Measurements from ENCODE around the gene TIPIN. TPM values are rescaled to one million over a fixed set of nuclear protein-coding genes. Genes with fewer than 3 reads are reported as not detected.
"Not testable (repeated sequence)": the region's sequence is repeated elsewhere in the genome, so short reads cannot be mapped to it uniquely, and the experiment has no call there.

TIPIN gene
- polyA plus RNA-seq, 1 experiment, result 10.4 TPM

DNA sequence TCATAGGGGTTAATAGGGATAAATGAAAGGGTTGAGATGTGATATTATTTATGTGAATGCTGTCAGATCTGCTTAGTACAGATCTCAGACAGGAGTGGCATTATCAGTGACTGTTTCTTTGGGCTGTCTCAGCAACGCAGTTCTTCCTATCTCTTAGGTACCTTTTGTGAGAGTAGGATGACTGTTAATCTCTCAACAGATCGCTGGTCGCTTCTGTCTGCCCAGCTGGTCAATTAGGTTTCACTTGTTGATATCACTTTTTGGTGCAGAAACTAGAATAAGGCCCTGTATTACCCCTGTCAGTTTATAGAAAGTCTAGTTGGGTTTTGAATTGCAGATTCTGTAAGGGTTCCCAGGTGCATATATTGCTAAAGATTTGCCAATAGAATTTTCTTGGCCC is 46.7 kb downstream of the TIPIN start:
- TF ChIP-seq CTCF (IDR thresholded peaks at IDR 0.05; ENCODE audit: low read depth, low read length), result no peak
- H3K27me3 ChIP-seq (ENCODE audit: control insufficient read depth, insufficient read depth, low read length), result no peaks in the 10 kb centered on the region
- no peak overlapping the region for H3K4me3 ChIP-seq (ENCODE audit: low read depth, low read length)
- H3K9me3 ChIP-seq (ENCODE audit: control insufficient read depth, insufficient read depth, low read length), result no peaks in the 10 kb centered on the region
- CTCF ChIA-PET, result no interaction called here
- DNase-seq (ENCODE audit: low read depth, low spot score), result no peak
- no peak overlapping the region for H3K27ac ChIP-seq (ENCODE audit: low read depth, low read length)
- POLR2A ChIA-PET, result no interaction called here

- TF ChIP-seq CTCF (IDR thresholded peaks at IDR 0.05; ENCODE audit: low read depth, low read length), result no peak
- POLR2A ChIA-PET, result no interaction called here
- CTCF ChIA-PET, result interaction anchor here (1.0 kb wide), 1 partner anchor 21 kb away, joined by 7 read pairs; no protein-coding TSS in a partner anchor
- H3K4me3 ChIP-seq (ENCODE audit: low read depth, low read length), result no peak overlapping the region
- H3K27ac ChIP-seq (ENCODE audit: low read depth, low read length), result no peak overlapping the region
- H3K9me3 ChIP-seq (ENCODE audit: control insufficient read depth, insufficient read depth, low read length), result no peaks in the 10 kb centered on the region
- no peaks in the 10 kb centered on the region for H3K27me3 ChIP-seq (ENCODE audit: control insufficient read depth, insufficient read depth, low read length)
- DNase-seq (ENCODE audit: low read depth, low spot score), result no peak
These were observed 48.0 kb downstream of the TIPIN start for GRCh38 chr15:66308531-66308930.

GRCh38 chr15:66306381-66306780 is 50.1 kb downstream of the TIPIN start:
- DNase-seq (ENCODE audit: low read depth, low spot score), result no peak
- Histone ChIP-seq H3K27ac (ENCODE audit: low read depth, low read length) (no peak overlapping the region), H3K9me3 (ENCODE audit: control insufficient read depth, insufficient read depth, low read length) (no peaks in the 10 kb centered on the region), H3K4me3 (ENCODE audit: low read depth, low read length) (no peak overlapping the region), H3K27me3 (ENCODE audit: control insufficient read depth, insufficient read depth, low read length) (no peaks in the 10 kb centered on the region)
- TF ChIP-seq CTCF (IDR thresholded peaks at IDR 0.05; ENCODE audit: low read depth, low read length), result no peak
- POLR2A ChIA-PET, result no interaction called here
- CTCF ChIA-PET, result no interaction called here

DNA sequence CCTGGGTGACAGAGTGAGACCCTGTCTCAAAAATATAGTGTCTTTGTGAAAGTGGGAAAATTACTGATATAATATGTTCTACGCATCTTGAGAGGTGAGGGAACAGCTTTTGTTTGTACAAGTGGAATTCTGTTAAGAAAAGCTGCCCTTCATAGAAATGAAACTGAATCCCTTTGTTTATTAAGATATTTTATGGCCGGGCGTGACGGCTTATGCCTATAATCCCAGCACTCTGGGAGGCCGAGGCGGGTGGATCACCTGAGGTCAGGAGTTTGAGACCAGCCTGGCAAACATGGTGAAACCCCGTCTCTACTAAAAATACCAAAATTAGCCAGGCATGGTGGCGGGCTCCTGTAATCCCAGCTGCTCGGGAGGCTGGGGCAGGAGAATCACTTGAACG is 52.1 kb downstream of the TIPIN start:
- CTCF ChIA-PET; H3K27ac ChIP-seq (ENCODE audit: low read depth, low read length): not testable (repeated sequence)
- POLR2A ChIA-PET, result interaction anchor here (0.6 kb wide), 1 partner anchor 788 kb away, joined by 3 read pairs; no protein-coding TSS in a partner anchor

GRCh38 chr15:66302489-66303278 is 53.8 kb downstream of the TIPIN start:
- TF ChIP-seq CTCF (IDR thresholded peaks at IDR 0.05; ENCODE audit: low read depth, low read length), result no peak
- no peak overlapping the region for H3K27ac ChIP-seq (ENCODE audit: low read depth, low read length)
- DNase-seq (ENCODE audit: low read depth, low spot score), result no peak
- H3K4me3 ChIP-seq (ENCODE audit: low read depth, low read length), result no peak overlapping the region
- ChIA-PET POLR2A (no interaction called here), CTCF (interaction anchor here (1.2 kb wide), 1 partner anchor 15 kb away, joined by 3 read pairs; no protein-coding TSS in a partner anchor)
- no peaks in the 10 kb centered on the region for H3K9me3 ChIP-seq (ENCODE audit: control insufficient read depth, insufficient read depth, low read length)
- H3K27me3 ChIP-seq (ENCODE audit: control insufficient read depth, insufficient read depth, low read length), result no peaks in the 10 kb centered on the region

More for the DNA sequence above, 52.1 kb downstream of the TIPIN start:
- H3K9me3 ChIP-seq (ENCODE audit: control insufficient read depth, insufficient read depth, low read length); H3K27me3 ChIP-seq (ENCODE audit: control insufficient read depth, insufficient read depth, low read length); DNase-seq (ENCODE audit: low read depth, low spot score); H3K4me3 ChIP-seq (ENCODE audit: low read depth, low read length): not testable (repeated sequence)
